Stimulated activated CD8-positive, alpha-beta memory T cell treated with anti-CD3 and anti-CD28 coated beads, Interleukin-2, amount 100 ng/mL, for 48 hours (primary cell): Measurements from ENCODE around the gene RERE.

Experiments
- DNase-seq, 2 donors: peaks; one replicate each; pipeline ENCODE4 v3.0.0-alpha.2; 2020; ENCODE audit warnings: low read depth in 2 of 2

Gene RERE

DNA sequence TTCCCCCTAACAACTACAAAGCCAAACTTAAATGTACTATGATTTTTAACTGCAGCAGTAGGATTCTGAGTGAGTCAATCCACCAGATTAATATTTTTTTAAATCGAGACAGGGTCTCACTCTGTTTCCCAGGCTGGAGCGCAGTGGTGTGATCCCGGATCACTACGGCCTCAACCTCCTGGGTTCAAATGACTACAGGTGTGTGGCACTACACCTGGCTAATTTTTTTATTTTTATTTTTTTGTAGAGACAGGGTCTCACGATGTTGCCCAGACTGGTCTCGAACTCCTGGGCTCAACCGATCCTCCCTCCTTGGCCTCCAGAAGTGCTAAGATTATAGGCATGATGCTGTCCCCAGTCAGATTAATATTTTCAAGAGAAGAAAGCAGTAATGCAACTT is 411.4 kb downstream of the RERE start:
- no peak for DNase-seq

- no peak for DNase-seq
These were observed 412.7 kb downstream of the RERE start for GRCh38 chr1:8404460-8405370.

DNA sequence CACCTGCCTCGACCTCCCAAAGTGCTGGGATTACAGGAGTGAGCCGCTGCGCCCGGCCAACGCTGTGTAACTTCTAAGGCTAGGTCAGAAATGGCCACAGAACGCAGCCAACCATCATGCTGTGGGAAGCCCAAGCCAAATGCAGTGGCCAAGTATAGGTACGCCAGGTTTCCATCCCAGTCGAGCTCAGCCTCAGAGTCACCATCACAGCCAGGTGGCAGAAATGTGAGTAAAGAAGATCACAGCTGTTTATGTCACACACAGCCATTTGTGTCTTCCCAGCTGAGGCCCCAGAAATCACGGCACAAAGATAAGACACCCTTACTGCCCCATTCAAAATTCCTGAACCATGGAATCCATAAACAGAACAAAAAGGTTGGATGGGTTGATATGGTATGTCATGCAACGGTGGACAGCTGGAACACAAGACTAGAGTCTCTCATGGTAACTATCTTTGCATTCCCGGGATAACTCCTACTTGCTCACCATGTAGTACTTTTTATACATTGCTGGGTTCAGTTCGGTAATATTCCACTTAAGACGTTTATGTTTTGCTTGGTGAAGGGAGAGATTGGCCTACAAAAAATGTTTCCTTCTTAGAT is 415.2 kb downstream of the RERE start:
- DNase-seq: no peak

- DNase-seq: no peak
These were observed 418.8 kb downstream of the RERE start for GRCh38 chr1:8398677-8399076.

DNA sequence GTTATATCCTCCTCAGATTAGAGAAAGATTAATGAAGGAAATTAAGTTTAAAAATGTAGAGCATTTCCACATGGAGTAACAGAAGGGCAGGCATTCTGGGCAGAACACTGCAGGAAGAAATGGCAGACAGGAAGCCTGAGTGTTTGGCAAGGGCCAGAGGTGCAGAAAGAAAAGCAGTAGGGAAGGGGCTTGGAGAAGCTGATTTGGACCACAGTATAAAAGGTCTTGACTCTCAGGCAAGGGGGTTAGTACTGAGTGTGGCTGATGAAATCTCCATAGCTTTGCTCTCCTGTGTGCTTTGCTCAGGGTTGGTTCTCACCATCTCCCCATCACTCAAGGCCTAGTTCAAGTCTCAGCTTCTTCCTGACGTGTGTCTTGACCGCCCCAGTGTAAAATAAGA is 419.4 kb downstream of the RERE start:
- DNase-seq: no peak

- DNase-seq: no peak
These were observed 419.9 kb downstream of the RERE start for GRCh38 chr1:8397511-8397910.

DNA sequence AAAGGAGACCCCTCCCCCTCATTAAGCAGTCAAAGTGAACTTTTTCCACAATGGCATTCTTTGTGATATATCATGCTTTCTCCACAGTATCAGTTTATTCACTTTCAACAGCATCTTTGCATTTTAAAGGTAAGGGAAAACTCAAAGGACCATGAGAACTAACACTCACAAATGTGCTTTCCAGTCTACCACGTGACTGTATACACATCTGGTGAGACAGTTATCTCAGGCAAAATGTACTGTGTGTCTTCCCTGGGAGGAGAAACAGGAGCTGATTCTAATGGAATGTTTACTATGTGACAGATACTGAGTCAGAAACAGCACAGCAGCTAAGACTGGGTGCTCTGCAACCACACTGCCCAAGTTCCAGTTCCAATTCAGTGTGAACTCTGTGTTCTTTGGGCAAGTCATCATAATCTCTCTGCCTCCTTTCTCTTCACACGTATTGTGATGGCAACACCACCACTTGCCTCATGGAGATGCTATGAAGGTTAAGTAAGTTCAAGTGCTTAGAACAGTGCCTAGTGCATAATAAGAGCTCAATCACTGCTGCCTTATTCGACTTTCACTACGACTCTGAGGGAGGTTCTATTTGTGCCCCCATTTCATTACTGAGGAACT is 420.5 kb downstream of the RERE start:
- DNase-seq: peak in 1 of 2 donors; percentile 9

DNA sequence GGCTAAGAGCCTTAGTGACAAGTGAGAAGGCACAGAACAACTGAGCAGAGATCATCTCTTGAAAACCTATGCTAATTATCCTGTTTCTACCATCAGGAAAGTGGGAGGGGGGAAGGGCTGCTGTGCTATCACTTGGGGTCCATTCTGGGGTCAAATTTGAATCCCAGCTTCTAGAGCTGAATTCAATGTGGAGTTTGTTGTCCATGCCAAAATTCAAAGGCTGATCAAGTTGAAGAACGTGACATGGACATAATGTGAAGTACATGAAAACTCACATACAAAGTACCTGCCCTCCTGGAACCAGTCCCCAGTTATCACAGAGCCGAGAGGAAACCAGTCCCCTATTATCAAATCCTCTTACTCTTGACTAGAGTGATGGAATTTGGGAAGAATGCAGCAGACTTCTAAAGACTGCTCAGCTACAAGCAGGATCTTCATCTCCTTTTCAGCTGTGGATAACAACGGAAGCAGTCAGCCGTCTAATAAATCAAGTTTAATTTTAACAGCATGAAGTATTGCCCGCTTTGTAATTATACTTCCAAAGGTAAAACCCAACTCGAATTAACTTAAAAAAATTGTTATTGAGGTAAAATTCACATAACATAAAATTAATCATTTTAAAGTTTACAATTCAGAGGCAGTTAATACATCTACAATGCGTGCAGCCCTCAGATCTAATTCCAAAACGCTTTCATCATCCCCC is 421.2 kb downstream of the RERE start:
- DNase-seq: no peak

DNA sequence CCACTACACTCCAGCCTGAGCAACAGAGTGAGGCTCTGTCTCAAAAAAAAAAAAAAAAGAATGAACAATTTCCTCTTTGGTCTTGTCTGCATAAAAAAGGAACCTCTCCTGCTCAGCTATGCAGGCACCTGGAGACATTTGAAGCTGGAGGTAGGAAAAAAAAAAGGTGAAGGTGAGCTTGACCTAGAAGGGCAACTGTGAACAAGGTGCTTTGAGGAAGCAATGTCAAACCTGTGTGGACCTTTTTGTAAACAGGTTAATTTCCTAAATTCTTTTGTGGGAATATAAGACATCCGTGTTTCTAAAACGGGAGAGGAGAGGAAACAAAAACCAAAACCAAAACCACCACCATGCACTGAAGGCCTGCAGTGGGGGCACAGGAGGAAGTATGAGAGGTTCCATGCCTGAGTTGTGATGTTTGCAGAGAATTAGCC is 422.0 kb downstream of the RERE start:
- DNase-seq: no peak

GRCh38 chr1:8394456-8395321 is 422.8 kb downstream of the RERE start:
- DNase-seq: no peak

- no peak for DNase-seq
These were observed 424.9 kb downstream of the RERE start for GRCh38 chr1:8392522-8392921.

GRCh38 chr1:8390707-8391106 is 426.7 kb downstream of the RERE start:
- DNase-seq: no peak

DNA sequence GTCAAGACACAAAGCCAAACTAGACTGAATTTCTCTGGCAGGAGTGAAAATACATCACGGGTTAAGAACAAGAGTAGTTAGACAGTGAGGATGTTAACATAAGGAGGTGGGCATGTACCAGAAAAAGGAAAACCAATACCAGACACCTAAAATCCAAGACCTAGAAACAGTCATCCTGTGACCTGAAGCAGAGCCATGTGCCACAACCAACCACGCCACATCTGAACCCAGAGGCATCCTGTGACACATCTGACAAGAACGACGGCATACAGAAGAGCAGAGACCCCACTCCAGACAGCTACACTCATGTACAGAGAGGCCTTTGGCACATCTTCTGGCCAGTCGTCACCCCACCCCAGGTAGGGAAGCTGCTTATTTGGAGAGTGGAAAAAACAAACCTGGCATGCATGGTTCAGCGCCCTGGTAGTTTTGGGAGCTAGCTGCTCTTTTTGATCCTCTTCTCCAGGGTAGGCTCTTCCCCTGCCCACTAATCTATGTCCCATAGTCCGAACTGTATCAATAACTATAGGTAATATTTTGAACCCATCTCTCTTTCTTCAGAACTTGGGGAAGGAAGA is 427.4 kb downstream of the RERE start:
- DNase-seq: peak in 1 of 2 donors; percentile 13

DNA sequence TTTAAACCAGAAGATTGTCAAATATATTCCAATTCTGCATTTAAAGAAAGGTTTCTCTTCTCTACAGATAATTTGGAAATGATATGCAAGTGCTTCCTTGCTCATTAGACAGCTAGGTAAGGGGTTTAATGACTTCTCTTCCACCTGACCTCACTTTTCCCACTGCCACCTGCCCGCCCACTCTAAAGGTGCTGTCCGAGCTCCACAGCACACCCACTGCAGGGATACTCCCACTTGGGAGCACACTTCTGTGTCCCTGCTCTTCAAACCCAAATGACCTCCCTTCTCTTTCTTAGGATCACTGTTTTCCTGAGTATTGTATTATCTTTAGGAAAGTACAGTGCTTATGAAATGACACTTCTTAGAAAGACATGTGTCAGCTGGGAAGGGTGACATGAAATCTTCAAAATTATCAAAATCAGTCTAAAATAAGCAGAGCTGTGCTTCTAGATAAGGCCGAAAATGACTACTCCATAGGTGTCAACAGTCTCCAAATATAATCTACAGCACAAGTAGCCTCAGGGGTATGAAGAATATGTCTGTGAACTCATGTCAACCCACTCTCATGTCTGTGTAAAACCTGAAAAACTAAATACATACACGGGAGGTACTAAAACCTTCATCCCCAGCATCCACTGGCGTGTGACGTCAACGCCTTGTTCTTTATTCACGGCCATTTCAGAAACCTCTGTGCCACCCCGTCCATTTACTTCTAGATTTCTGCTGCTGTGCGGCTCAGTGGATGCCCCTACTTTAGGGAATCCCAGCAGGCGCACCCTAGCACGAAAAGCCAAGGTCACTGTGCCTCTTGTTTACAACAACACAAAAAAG is 428.5 kb downstream of the RERE start:
- no peak for DNase-seq

DNA sequence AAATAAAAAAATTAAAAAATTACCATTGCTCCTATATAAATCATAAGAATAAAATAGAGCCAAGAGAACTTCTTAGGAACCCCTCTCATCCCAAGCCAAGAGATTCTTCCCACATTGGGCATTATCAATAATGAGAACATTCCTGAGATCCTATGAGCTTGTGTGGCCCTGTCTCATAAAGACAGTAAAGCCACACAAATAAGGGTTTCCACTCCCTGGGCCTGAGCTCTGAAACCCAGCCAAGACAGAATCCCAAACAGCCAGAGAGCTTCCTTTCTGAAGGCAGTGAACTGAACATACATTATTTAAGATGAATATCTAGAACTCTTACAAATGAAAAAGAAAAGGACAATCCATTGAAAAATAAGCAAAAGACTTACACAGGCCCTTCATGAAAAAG is 431.2 kb downstream of the RERE start:
- no peak for DNase-seq

- no peak for DNase-seq
These were observed 432.9 kb downstream of the RERE start for GRCh38 chr1:8384577-8384976.

GRCh38 chr1:8384088-8384487 is 433.4 kb downstream of the RERE start:
- DNase-seq: no peak

- no peak for DNase-seq
These were observed 434.6 kb downstream of the RERE start for GRCh38 chr1:8382608-8383505.

GRCh38 chr1:8382051-8382505 is 435.4 kb downstream of the RERE start:
- DNase-seq: no peak
